BLaER1 (cell line): ENCODE results near the gene SOX10.

Experiments used
- H3K27ac ChIP-seq: shearing (Covaris generic); formaldehyde crosslinking; 2 replicates; pipeline ENCODE4 v1.8.1; 2022
- H3K27me3 ChIP-seq: shearing (Covaris generic); formaldehyde crosslinking; 2 replicates; pipeline ENCODE4 v1.8.1; 2022
- H3K36me3 ChIP-seq: shearing (Covaris generic); formaldehyde crosslinking; 2 replicates; pipeline ENCODE4 v1.8.1; 2022
- H3K4me1 ChIP-seq: shearing (Covaris generic); formaldehyde crosslinking; 2 replicates; pipeline ENCODE4 v1.8.1; 2022
- H3K4me2 ChIP-seq: shearing (Covaris generic); formaldehyde crosslinking; 2 replicates; pipeline ENCODE4 v1.8.1; 2022
- H3K4me3 ChIP-seq: shearing (Covaris generic); formaldehyde crosslinking; 2 replicates; pipeline ENCODE4 v1.8.1; 2022
- H3K9ac ChIP-seq: shearing (Covaris generic); formaldehyde crosslinking; 2 replicates; pipeline ENCODE4 v1.8.1; 2022
- H3K9me3 ChIP-seq: shearing (Covaris generic); formaldehyde crosslinking; 2 replicates; pipeline ENCODE4 v1.8.1; 2022
- H4K20me1 ChIP-seq: shearing (Covaris generic); formaldehyde crosslinking; 2 replicates; pipeline ENCODE4 v1.8.1; 2022
- Cebpa-rat ChIP-seq: shearing (Covaris generic); IDR thresholded peaks from 2 replicates; pipeline ENCODE4 v1.8.1; 2022

Gene SOX10

DNA sequence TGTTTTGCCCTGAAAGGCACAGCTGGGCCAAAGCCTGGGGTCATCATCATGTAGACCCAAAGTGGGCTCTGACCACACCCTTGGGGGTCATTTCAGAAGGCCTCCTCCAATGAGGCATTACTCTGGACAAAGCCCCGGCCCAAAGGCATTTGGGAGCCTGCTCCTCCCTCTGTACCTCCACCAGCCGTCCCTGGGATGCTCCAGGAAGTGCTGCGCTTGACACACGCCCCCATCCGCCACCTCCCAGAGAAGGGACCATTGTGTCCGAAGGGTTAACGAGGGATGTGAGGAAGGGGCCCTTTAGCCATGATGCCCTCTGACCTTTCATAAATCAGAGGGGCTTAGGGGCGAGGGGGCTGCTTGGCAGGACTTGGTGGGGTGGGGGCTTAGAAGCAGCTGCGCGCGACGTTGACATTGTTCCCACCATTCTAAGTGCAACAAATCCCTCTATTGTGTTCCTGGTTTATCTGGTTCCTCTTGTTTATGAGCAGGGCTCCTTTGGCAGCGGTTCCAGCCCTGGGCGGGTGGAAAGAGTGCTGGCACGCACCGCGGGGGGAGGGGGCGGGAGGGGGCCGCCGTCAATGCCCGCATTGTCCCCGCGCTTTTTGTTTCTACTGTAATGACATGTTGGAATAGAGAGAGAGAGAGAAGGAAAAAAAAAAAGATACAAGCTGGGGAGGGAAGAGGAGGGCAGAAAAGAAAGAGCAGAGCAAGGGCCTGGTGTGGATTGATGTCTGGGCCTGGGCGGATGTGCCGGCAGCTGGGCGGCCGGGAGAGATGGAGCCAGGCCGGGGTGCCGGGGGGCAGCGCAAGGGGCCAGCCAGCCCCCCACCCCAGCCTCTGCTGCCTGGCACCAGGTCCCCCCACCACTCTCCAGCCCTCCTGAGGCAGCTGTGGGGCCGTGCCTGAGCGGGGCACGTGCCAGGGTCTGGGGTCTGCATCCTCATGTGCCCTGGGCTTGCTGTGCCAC lies 32.1 kb upstream of the SOX10 start:
- Histone ChIP-seq H3K9me3 (peaks cover 13% of the 10 kb centered on the region; the same call in 1 of the 2 replicates), H3K9ac (no peak overlapping the region), H3K4me2 (no peak overlapping the region), H3K4me3 (no peak overlapping the region), H3K4me1 (peaks cover 50% of the 10 kb centered on the region), H3K27me3 (no peaks in the 10 kb centered on the region), H3K27ac (peak overlapping the region; percentile 46; the same call in 1 of the 2 replicates), H3K36me3 (no peaks in the 10 kb centered on the region), H4K20me1 (no peaks in the 10 kb centered on the region)
- TF ChIP-seq Cebpa-rat: no peak

- Histone ChIP-seq H3K27me3 (no peaks in the 10 kb centered on the region), H3K36me3 (no peaks in the 10 kb centered on the region), H3K4me3 (no peak overlapping the region), H3K4me2 (no peak overlapping the region), H4K20me1 (no peaks in the 10 kb centered on the region), H3K27ac (no peak overlapping the region), H3K4me1 (peaks cover 36% of the 10 kb centered on the region), H3K9me3 (peaks cover 13% of the 10 kb centered on the region; the same call in 1 of the 2 replicates), H3K9ac (no peak overlapping the region)
- no peak for TF ChIP-seq Cebpa-rat
Measured at GRCh38 chr22:38014083-38014482, 29.7 kb upstream of the SOX10 start.

GRCh38 chr22:38012604-38013072 lies 28.3 kb upstream of the SOX10 start:
- Histone ChIP-seq H3K27ac (no peak overlapping the region), H3K4me2 (peak overlapping the region; percentile 14), H3K9ac (no peak overlapping the region), H3K36me3 (no peaks in the 10 kb centered on the region), H3K4me3 (no peak overlapping the region), H4K20me1 (no peaks in the 10 kb centered on the region), H3K9me3 (peaks cover 13% of the 10 kb centered on the region; the same call in 1 of the 2 replicates), H3K4me1 (peaks cover 27% of the 10 kb centered on the region), H3K27me3 (no peaks in the 10 kb centered on the region)
- no peak for TF ChIP-seq Cebpa-rat

GRCh38 chr22:38009000-38009806 lies 24.8 kb upstream of the SOX10 start:
- Histone ChIP-seq H4K20me1 (no peaks in the 10 kb centered on the region), H3K4me2 (peak overlapping the region; percentile 35), H3K4me1 (peaks cover 23% of the 10 kb centered on the region), H3K9me3 (0 out of 2 replicates have a peak, but pooled peaks cover 6% of the 10 kb centered on the region), H3K27ac (no peak overlapping the region), H3K36me3 (no peaks in the 10 kb centered on the region), H3K9ac (no peak overlapping the region), H3K4me3 (no peak overlapping the region), H3K27me3 (no peaks in the 10 kb centered on the region)
- TF ChIP-seq Cebpa-rat: no peak

DNA sequence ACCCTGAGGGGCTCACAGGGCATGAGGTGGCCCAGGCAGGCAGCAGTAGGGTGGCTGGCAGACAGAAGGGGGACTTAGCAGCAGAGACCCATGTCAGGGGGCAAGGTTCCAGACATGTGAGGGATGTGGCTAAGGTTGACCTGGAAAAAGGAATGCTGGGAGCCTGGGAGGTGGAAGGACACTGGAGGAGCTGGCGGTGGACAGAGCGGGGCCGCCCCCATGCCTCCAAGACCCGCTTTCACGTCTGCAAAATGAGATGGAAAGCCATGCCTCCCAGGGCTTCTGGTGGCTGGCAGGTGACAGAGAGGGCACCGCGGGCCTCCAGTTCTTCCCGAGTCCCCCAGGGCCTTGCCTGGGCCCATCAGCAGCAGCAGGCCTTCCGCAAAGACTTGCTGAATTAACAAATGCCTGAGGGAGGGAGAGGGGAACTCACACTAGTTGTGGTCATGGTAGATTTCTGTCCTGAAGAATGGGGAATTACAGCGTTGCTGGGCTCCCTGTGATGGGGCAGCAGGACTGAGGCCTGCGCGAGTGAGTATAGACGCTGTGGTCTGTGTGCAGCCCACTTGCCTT lies 23.1 kb upstream of the SOX10 start:
- H3K4me2 ChIP-seq: no peak overlapping the region
- H3K4me3 ChIP-seq: no peak overlapping the region
- H4K20me1 ChIP-seq: no peaks in the 10 kb centered on the region
- H3K27ac ChIP-seq: peak overlapping the region; percentile 6; the same call in 1 of the 2 replicates
- TF ChIP-seq Cebpa-rat: no peak
- no peaks in the 10 kb centered on the region for H3K27me3 ChIP-seq
- H3K36me3 ChIP-seq: no peaks in the 10 kb centered on the region
- peaks cover 16% of the 10 kb centered on the region for H3K4me1 ChIP-seq
- H3K9ac ChIP-seq: no peak overlapping the region
- H3K9me3 ChIP-seq: no peaks in the 10 kb centered on the region

DNA sequence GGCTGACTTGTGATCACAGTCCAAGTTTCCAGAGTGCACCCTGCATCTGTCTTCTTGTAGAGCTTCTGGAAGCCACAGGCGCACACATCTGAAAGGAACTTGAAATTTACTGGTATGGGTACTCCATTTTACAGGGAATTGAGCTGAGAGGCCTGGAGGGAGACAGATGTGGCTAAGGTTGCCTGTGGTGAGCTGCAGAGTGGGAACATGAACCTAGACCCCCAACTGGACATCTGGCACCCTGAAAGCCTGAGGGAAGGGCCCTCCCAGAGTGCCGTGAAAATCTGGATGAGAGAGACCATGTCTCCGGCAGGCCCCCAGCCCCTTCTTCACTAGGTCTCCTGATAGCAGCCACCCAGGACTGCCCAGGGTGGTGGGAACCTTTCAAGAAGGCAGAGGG lies 22.6 kb upstream of the SOX10 start:
- Histone ChIP-seq H3K4me1 (peaks cover 16% of the 10 kb centered on the region), H4K20me1 (no peaks in the 10 kb centered on the region)
- no peak for TF ChIP-seq Cebpa-rat

DNA sequence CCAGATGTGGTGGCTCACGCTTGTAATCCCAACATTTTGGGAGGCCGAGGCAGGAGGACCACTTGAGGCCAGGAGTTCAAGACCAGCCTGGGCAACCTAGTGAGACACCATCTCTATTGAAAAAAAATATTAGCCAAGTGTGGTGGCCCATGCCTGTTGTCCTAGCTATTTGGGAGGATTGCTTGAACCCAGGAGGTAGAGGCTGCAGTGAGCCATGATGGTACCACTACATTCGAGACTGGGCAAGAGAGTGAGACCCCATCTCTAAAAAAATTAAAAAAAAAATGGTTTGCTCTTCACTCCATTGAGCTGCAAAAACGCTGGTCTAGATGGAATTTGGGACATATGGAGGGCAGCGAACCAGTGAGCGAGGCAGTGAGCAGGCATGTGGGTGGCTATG lies 21.6 kb upstream of the SOX10 start:
- H3K4me3 ChIP-seq: no peak overlapping the region
- H3K4me1 ChIP-seq: peaks cover 22% of the 10 kb centered on the region
- H3K27ac ChIP-seq: no peak overlapping the region
- H3K9ac ChIP-seq: no peak overlapping the region
- H3K36me3 ChIP-seq: no peaks in the 10 kb centered on the region
- TF ChIP-seq Cebpa-rat: no peak
- H3K27me3 ChIP-seq: no peaks in the 10 kb centered on the region
- no peaks in the 10 kb centered on the region for H3K9me3 ChIP-seq
- no peak overlapping the region for H3K4me2 ChIP-seq
- no peaks in the 10 kb centered on the region for H4K20me1 ChIP-seq

More for the DNA sequence above, 22.6 kb upstream of the SOX10 start:
- Histone ChIP-seq H3K27ac (no peak overlapping the region; the same call in 1 of the 2 replicates), H3K36me3 (no peaks in the 10 kb centered on the region), H3K4me3 (no peak overlapping the region), H3K4me2 (no peak overlapping the region), H3K9ac (no peak overlapping the region), H3K27me3 (no peaks in the 10 kb centered on the region), H3K9me3 (no peaks in the 10 kb centered on the region)

- TF ChIP-seq Cebpa-rat: no peak
- peaks cover 67% of the 10 kb centered on the region for H3K4me1 ChIP-seq
- peak overlapping the region; percentile 88 for H3K27ac ChIP-seq
- H3K4me2 ChIP-seq: peak overlapping the region; percentile 97
- no peaks in the 10 kb centered on the region for H4K20me1 ChIP-seq
- H3K4me3 ChIP-seq: peak overlapping the region; percentile 31
- H3K27me3 ChIP-seq: no peaks in the 10 kb centered on the region
- H3K9me3 ChIP-seq: no peaks in the 10 kb centered on the region
- H3K36me3 ChIP-seq: no peaks in the 10 kb centered on the region
- H3K9ac ChIP-seq: peak overlapping the region; percentile 74
Measured at GRCh38 chr22:37999640-38000272, 15.4 kb upstream of the SOX10 start.

DNA sequence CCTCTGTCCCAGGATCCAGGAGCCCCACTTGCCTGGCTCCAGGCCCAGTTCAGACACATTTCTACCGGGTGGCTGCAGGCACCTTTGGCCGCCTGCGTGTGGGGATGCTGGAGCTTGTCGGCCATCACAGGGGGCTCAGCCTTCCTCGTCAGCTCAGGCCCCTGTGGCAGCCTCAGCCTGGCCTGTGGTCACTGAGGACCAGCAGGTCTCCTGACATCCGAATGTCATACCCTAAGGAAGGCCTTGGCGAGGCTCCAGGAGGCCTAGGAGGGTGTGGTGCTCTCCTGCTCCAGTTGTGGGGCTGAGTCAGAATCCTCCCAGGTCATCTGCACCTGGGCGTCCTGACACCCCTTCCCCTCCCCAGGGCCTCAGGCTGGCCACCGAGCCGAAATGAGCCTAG lies 14.9 kb upstream of the SOX10 start:
- Histone ChIP-seq H3K36me3 (no peaks in the 10 kb centered on the region), H3K27ac (peak overlapping the region; percentile 88), H3K9me3 (no peaks in the 10 kb centered on the region), H4K20me1 (no peaks in the 10 kb centered on the region), H3K9ac (peak overlapping the region; percentile 74), H3K27me3 (no peaks in the 10 kb centered on the region), H3K4me2 (peak overlapping the region; percentile 97), H3K4me1 (peaks cover 73% of the 10 kb centered on the region), H3K4me3 (peak overlapping the region; percentile 31)
- no peak for TF ChIP-seq Cebpa-rat
